OCI-LY1 (cell line): ENCODE data around the gene ST8SIA1.

ENCODE experiments used
- CTCF ChIP-seq: fragments of 200-600 bp; sonication (generic), shearing (Covaris generic); IDR thresholded peaks from 2 replicates; pipeline ENCODE4 v1.5.1; 2017; ENCODE audit warnings: mild to moderate bottlenecking, antibody characterized with exemption, low read length, moderate library complexity, mixed read lengths
- EZH2 ChIP-seq: fragments of 200-600 bp; sonication (generic), shearing (Covaris generic); IDR thresholded peaks from 2 replicates; pipeline ENCODE4 v1.8.0; 2017; ENCODE audit warnings: borderline replicate concordance, mixed run types, mild to moderate bottlenecking, antibody characterized with exemption, low read length, moderate library complexity, mixed read lengths

GRCh38 chr12:22163594-22163993 lies 170.9 kb downstream of the ST8SIA1 start:
- TF ChIP-seq EZH2 (no peak), CTCF (no peak)
